ENCODE data around the gene PLIN4. TPM values are rescaled to one million over a fixed set of nuclear protein-coding genes. Genes with fewer than 3 reads are reported as not detected.

The PLIN4 gene
- polyA plus RNA-seq, 5 donors = 0.75 to 1.4 (median 1.1) TPM

DNA sequence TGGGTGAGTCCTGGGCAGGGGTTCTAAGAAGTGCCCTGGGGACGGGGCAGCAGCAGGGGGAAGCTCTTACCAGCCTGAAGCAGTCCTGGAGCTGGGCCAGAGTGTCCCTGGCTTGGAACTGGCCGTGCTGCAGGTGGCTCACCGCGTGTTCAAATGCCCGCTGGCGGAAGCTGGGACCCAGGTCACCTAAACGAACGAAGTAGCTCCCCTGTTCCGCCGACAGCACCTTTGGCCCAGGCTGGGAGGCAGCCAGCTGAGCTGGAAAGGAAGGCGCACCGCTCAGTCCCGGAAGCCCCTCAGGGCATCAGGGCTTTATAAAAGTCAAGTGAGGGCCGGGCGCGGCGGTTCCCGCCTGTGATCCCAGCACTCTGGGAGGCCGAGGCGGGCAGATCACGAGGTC, 9.6 kb downstream of the PLIN4 start:
- DNase-seq = no peak

- no peak for DNase-seq
These were observed 10.5 kb downstream of the PLIN4 start for GRCh38 chr19:4507804-4508203.

GRCh38 chr19:4507150-4507452, 11.2 kb downstream of the PLIN4 start:
- DNase-seq = no peak

DNA sequence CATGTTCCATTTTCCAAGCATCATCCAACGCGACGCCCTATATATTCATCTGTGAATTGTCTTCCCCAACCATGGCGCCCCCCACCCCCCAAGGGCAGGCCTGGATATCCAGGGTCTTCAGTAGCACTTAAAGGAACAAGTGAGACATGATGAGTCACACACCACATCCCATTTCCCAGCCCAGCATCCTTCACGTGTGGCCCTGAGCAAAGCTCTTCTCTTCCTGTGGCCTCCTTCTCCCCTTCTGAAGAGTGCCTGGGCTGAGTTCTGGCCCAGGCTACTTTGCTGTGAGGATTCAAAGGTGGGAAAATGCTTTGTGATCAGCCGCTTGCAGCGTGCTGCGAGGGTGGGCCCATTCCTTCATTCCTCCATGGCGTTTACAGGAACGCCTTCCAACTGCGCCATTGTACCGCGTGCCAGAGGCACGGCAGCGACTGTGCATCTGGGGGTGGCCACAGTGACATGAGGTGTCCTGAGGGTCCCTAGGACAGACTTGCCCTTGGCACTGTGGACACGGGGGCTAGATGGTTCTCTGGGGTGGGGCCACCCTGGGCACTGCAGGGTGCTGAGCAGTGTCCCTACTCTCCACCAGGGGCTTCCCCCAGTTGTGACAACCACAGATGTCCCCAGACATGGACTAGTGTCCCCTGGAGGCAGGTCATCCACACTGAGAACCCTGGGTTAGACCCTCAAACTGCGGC, 11.7 kb downstream of the PLIN4 start:
- no peak for DNase-seq

DNA sequence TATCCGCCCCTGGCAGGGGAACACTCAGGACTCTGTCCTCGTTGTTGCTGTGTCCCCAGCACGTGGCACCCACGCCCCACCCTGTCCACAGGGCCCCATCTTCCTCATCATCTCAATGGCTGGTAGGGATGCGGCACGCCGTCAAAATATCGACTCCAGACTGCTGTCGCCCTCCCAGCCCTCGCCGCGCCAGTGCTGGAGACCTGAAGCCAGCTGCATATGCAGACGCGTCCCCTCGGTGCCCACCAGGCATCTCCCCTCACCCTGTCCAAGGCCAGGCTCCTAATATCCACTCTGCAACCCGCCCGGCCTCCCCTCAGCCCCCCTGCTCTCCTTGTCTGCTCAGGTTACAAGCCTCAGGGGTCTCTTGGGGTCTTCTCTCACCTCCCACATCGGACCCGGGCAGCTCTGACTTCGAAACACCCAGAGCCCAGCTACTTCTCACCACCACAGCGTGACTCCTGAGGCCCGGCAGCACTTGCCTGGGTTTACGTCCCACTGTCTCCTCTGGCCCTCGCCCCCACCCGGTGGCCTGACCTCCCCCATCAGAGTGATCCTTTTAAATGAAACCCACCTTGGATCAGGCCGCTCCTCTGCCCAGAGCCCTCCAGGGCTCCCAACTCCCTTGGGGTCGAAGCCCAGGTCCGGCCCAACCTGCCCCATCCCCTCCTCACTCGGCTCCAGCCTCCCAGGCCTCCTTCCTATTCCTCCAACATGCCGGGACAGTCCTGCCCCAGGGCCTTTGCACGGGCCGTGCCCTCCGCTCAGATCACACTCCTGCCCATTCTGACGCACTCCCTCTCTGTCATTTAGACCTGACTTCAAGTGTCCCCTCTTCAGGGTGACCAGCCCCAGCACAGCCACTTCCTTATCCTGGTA, 12.5 kb downstream of the PLIN4 start:
- no peak for DNase-seq

DNA sequence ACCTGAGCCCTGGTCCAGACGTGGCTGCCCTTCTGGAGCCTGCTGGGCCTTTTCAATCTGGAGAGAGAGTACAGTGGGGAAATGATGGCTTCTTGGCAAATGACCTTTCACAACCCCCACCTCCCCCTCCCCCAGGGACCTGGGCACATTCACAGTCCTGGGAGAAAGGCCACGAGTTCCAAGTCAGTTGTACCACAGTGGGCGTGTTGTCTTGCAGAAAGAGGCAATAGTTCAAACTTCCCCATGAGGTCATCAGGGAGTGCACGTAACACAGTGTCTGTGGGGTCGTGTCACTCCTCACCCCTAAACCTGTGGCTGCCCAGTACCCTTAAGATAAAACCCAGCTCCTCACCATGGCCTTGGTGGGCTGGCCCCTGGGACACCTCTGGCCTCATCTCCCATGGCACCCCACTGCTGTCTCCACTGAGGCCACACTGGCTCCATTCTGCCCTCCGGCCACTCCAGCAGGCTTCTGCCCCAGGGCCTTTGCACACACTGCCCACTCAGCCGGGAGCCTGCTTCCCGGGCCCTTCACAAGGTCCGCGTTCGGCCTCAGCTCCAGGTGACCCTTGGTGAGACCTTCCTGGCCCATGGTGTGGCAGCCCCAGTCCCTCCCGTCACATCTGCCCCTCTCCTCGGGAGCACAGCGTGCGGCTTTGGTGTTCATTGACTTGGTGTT, 13.3 kb downstream of the PLIN4 start:
- DNase-seq = no peak

DNA sequence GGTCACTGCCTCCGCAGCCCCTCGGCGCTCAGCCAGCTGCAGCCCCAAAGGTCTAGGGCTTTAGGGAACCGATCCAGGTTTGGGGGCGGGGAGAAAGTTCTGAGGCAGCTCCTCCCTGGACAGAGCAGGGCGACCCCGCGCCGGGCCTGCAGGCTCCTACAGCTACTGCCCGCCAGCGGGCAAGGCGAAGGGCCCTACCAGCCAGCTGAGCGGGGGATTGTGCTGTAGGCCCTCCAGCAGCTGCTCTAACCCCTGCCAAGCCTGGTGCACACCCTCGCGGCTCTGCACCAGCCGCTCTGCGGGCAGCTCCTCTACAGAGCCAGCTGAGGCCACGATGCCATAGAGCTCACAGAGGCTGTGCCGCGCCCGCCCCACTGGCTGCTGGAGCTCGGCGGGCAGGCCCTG, 14.0 kb downstream of the PLIN4 start:
- no peak for DNase-seq

DNA sequence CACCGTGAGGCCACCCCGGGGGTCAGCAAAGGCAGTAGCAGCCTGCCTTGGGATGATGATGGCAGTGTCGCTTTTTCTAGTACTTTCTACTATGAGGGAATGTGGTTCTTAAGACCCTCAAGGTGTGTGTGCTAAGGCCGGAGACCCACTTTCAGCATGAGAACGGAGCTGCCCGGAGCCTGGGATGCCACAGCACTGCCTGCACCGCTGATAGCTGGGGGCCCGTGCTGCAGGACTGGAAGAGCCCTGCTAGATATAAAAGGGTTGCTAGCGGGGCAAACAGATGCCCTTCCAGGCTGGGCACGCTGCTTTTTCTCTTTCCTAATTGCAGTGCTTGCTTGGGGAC, 14.5 kb downstream of the PLIN4 start:
- no peak for DNase-seq

- DNase-seq = no peak
These were observed 15.0 kb downstream of the PLIN4 start for GRCh38 chr19:4503132-4503824.

DNA sequence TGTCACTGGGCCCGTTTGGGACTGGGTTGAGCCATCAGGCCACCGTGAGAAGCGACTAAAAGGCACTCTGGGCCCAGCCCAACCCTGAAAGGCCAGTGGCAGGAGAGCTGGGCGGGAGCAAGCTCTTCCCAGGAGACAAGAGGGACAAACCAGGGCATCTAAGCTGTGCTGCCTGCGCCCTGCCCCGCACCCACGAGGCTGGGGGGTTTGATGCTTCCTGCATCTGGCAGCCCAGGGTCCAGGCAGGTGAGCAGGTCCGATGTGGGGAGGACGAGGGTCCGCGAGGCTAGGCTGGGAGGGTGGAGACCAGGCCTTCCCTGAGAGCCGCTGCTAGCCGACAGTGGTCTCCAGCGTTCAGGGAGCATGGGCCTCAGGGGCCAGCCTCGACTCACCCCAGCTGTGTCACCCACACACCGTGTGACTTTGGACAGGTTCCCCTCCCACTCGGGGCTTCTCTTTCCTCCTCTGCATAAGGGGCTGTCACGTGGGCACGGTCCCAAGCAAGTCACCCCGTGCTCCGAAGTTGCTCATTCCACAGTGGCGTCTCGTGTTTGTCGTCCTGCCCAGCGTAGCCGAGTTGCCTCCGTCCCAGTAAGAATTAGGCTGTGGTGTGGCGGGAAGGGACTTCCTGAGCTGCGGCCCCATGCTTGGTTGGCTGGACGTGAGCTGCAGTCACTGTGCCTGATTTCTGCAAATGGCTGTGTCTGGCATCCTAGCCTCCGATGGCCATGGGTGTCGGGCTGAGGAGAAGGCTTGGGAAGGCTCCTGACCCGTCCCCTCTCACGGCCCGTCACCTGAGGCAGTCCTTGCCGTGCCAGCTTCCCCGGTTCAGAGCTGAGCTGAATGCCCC, 15.8 kb downstream of the PLIN4 start:
- DNase-seq = no peak

GRCh38 chr19:4501691-4502090, 16.6 kb downstream of the PLIN4 start:
- no peak for DNase-seq

GRCh38 chr19:4500841-4501591, 17.3 kb downstream of the PLIN4 start:
- DNase-seq = no peak

- DNase-seq = no peak
These were observed 18.4 kb downstream of the PLIN4 start for GRCh38 chr19:4499855-4500254.

- no peak for DNase-seq
These were observed 19.0 kb downstream of the PLIN4 start for GRCh38 chr19:4499318-4499717.

DNA sequence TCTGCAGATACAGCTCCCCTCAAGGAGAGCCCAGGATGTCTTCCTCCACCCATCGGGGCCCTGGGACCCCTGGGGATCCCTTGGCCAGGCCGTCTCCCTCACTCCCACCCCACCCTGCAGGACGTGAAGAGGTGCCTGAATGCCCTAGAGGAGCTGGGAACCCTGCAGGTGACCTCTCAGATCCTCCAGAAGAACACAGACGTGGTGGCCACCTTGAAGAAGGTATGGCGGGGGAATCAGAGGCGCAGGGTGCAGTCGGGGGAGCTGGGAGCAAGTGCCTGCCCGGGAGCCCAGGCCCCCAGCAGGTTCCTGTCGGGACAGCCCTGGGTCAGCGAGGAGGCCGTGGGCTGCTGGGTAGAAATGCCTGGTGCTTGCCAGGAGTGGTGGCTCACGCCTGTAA, 19.6 kb downstream of the PLIN4 start:
- no peak for DNase-seq

DNA sequence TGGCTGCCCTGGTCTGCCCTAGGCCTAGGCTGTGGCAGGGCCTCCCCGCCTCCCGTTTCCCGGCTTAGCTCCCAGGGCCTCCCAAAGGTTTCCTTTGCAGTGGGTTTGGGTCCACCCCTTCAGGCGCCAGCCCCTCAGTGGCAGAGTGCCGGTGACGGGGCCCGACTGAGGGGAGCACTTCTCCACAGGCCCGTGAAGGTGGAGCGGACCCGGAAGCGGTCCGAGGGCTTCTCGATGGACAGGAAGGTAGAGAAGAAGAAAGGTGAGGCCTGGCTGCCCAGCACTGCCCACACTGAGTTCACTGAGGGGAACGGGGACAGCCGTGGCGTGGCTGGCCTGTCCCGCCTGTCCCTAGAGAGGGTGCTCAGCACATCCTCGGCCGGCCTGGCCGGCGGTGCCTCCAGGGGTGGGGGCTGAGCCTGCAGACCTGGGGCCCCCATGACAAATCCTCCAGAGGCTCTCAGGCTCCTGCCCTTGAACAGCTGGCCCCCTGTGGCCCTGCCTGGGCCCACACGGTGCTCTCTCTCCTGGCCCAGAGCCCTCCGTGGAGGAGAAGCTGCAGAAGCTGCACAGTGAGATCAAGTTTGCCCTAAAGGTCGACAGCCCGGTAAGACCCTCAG, 20.4 kb downstream of the PLIN4 start:
- no peak for DNase-seq

- DNase-seq = no peak
These were observed 22.0 kb downstream of the PLIN4 start for GRCh38 chr19:4496304-4496703.

- DNase-seq = no peak
These were observed 22.8 kb downstream of the PLIN4 start for GRCh38 chr19:4495471-4495870.

- no peak for DNase-seq
These were observed 23.6 kb downstream of the PLIN4 start for GRCh38 chr19:4494691-4495064.
